ENCODE measurements around the gene MRPL48. TPM values are rescaled to one million over a fixed set of nuclear protein-coding genes. Genes with fewer than 3 reads are reported as not detected.

MRPL48 gene
- polyA plus RNA-seq, 2 of the 4 experiments (the other 2 are of a cell fraction) = 57.2 to 103 TPM

GRCh38 chr11:73814812-73815211 is 27.1 kb downstream of the MRPL48 start:
- no peak for DNase-seq (ENCODE audit: low read depth in 1 of 2, low spot score in 1 of 2)
- ATAC-seq = no peak
- 96% methylated on average over 8 of the region's 8 CpGs for WGBS (ENCODE audit: missing lambda C conversion rate)
- Histone ChIP-seq H3K4me2 (no peak overlapping the region), H3K4me1 (no peaks in the 10 kb centered on the region), H3K9me3 (no peaks in the 10 kb centered on the region), H3K4me3 (no peak overlapping the region), H3K27ac (no peak overlapping the region)
- no peak for TF ChIP-seq CBX2 (IDR thresholded peaks at IDR 0.05; ENCODE audit: borderline replicate concordance, low read depth)
- no peak for TF ChIP-seq RAD21 (conservative IDR thresholded peaks at IDR 0.05 in 1 of 2, IDR thresholded peaks at IDR 0.05 in 1 of 2)
- TF ChIP-seq HOXA7 (CRISPR knock-in tag; IDR thresholded peaks at IDR 0.05) = no peak
- TF ChIP-seq, protein P1, sequence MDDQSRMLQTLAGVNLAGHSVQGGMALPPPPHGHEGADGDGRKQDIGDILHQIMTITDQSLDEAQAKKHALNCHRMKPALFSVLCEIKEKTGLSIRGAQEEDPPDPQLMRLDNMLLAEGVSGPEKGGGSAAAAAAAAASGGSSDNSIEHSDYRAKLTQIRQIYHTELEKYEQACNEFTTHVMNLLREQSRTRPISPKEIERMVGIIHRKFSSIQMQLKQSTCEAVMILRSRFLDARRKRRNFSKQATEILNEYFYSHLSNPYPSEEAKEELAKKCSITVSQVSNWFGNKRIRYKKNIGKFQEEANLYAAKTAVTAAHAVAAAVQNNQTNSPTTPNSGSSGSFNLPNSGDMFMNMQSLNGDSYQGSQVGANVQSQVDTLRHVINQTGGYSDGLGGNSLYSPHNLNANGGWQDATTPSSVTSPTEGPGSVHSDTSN (IDR thresholded peaks at IDR 0.05) = no peak
- no peak for TF ChIP-seq MAFK (IDR thresholded peaks at IDR 0.05; ENCODE audit: partially characterized antibody)
- TF ChIP-seq, protein P2, sequence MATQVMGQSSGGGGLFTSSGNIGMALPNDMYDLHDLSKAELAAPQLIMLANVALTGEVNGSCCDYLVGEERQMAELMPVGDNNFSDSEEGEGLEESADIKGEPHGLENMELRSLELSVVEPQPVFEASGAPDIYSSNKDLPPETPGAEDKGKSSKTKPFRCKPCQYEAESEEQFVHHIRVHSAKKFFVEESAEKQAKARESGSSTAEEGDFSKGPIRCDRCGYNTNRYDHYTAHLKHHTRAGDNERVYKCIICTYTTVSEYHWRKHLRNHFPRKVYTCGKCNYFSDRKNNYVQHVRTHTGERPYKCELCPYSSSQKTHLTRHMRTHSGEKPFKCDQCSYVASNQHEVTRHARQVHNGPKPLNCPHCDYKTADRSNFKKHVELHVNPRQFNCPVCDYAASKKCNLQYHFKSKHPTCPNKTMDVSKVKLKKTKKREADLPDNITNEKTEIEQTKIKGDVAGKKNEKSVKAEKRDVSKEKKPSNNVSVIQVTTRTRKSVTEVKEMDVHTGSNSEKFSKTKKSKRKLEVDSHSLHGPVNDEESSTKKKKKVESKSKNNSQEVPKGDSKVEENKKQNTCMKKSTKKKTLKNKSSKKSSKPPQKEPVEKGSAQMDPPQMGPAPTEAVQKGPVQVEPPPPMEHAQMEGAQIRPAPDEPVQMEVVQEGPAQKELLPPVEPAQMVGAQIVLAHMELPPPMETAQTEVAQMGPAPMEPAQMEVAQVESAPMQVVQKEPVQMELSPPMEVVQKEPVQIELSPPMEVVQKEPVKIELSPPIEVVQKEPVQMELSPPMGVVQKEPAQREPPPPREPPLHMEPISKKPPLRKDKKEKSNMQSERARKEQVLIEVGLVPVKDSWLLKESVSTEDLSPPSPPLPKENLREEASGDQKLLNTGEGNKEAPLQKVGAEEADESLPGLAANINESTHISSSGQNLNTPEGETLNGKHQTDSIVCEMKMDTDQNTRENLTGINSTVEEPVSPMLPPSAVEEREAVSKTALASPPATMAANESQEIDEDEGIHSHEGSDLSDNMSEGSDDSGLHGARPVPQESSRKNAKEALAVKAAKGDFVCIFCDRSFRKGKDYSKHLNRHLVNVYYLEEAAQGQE (IDR thresholded peaks at IDR 0.05) = no peak
- no peak for TF ChIP-seq CHD2 (IDR thresholded peaks at IDR 0.05; ENCODE audit: low read length, partially characterized antibody)
- CTCF ChIA-PET = interaction anchor here (0.6 to 1.3 kb wide), 2 partner anchors 9 to 19 kb away, joined by 3 to 5 read pairs; no protein-coding TSS in a partner anchor
- no peak for FAIRE-seq
- POLR2A ChIA-PET = no interaction called here

- Histone ChIP-seq H3K4me3 (no peak overlapping the region), H3K4me2 (no peak overlapping the region), H3K4me1 (no peaks in the 10 kb centered on the region), H3K27ac (no peak overlapping the region), H3K9me3 (no peaks in the 10 kb centered on the region)
- CTCF ChIA-PET = interaction anchor here (1.1 to 2.6 kb wide), 2 partner anchors 14 to 113 kb away, joined by 3 to 8 read pairs; no protein-coding TSS in a partner anchor
- no peak for FAIRE-seq
- POLR2A ChIA-PET = no interaction called here
- no peak for DNase-seq (ENCODE audit: low read depth in 1 of 2, low spot score in 1 of 2)
- TF ChIP-seq BHLHE40 (IDR thresholded peaks at IDR 0.05; ENCODE audit: low read depth, low read length) (no peak), MYC (IDR thresholded peaks at IDR 0.05; ENCODE audit: borderline replicate concordance, low read length) (no peak), JUN (IDR thresholded peaks at IDR 0.05) (no peak), CHD4 (IDR thresholded peaks at IDR 0.05; ENCODE audit: borderline replicate concordance) (no peak), HMGXB4 (CRISPR knock-in tag; IDR thresholded peaks at IDR 0.05; ENCODE audit: borderline replicate concordance) (no peak), JUNB (IDR thresholded peaks at IDR 0.05) (no peak), FOXS1 (CRISPR knock-in tag; IDR thresholded peaks at IDR 0.05) (no peak), ZNF302 (CRISPR knock-in tag; IDR thresholded peaks at IDR 0.05) (no peak), SMC3 (IDR thresholded peaks at IDR 0.05) (no peak), RARB (CRISPR knock-in tag; IDR thresholded peaks at IDR 0.05) (no peak), ZC3H11A (IDR thresholded peaks at IDR 0.05) (no peak), SREBF2 (IDR thresholded peaks at IDR 0.05) (no peak), RNF2 (IDR thresholded peaks at IDR 0.05; ENCODE audit: borderline replicate concordance, low read depth) (no peak), TFCP2L1 (CRISPR knock-in tag; IDR thresholded peaks at IDR 0.05) (no peak), HOXA7 (CRISPR knock-in tag; IDR thresholded peaks at IDR 0.05) (no peak), POLR2A (IDR thresholded peaks at IDR 0.05; ENCODE audit: low read length) (no peak)
- TF ChIP-seq, protein P2 (IDR thresholded peaks at IDR 0.05) = no peak
- TF ChIP-seq, protein P1 (IDR thresholded peaks at IDR 0.05) = no peak
- ATAC-seq = no peak
These were observed 31.2 kb downstream of the MRPL48 start for GRCh38 chr11:73818846-73819245.

Data from A549 (cell line).